Measurements from ENCODE around the gene PRMT9. TPM values are rescaled to one million over a fixed set of nuclear protein-coding genes. Genes with fewer than 3 reads are reported as not detected.

PRMT9 gene
- total RNA-seq, 4 donors from 2014 or later: 5.9 to 11.1 (median 6.9) TPM

DNA sequence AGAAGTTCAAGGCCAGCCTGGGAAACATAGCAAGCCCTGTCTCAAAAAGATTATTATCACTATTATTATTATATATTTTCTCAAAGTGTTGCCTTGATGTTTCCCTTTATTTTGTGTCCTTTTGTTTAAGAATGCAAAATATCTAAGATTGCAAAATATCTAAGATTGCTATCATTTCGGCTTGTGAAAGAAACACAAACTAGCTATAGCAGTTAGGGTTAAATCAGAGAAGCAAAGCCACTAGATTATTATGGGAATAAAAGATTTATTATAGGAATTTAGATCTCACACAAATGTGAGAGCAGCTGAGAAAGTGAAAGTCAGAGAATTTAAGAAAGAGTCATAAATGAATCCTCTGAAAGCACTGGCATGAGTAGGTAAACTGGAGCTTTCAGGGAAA is 84.8 kb downstream of the PRMT9 start:
- TF ChIP-seq POLR2A (IDR thresholded peaks at IDR 0.05): no peak
- TF ChIP-seq EP300 (IDR thresholded peaks at IDR 0.05): no peak
- TF ChIP-seq, protein P1, sequence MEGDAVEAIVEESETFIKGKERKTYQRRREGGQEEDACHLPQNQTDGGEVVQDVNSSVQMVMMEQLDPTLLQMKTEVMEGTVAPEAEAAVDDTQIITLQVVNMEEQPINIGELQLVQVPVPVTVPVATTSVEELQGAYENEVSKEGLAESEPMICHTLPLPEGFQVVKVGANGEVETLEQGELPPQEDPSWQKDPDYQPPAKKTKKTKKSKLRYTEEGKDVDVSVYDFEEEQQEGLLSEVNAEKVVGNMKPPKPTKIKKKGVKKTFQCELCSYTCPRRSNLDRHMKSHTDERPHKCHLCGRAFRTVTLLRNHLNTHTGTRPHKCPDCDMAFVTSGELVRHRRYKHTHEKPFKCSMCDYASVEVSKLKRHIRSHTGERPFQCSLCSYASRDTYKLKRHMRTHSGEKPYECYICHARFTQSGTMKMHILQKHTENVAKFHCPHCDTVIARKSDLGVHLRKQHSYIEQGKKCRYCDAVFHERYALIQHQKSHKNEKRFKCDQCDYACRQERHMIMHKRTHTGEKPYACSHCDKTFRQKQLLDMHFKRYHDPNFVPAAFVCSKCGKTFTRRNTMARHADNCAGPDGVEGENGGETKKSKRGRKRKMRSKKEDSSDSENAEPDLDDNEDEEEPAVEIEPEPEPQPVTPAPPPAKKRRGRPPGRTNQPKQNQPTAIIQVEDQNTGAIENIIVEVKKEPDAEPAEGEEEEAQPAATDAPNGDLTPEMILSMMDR (IDR thresholded peaks at IDR 0.05): no peak
- DNase-seq (ENCODE audit: low spot score in 2 of 2): no peak
- H3K36me3 ChIP-seq: no peaks in the 10 kb centered on the region
- 82 to 88% methylated on average over 1 of the region's 1 CpG for WGBS, 2 donors
- H3K4me1 ChIP-seq: no peaks in the 10 kb centered on the region
- no peak overlapping the region for H3K27ac ChIP-seq
- no peaks in the 10 kb centered on the region for H3K27me3 ChIP-seq
- no peak overlapping the region for H3K4me3 ChIP-seq
- no peaks in the 10 kb centered on the region for H3K9me3 ChIP-seq

DNA sequence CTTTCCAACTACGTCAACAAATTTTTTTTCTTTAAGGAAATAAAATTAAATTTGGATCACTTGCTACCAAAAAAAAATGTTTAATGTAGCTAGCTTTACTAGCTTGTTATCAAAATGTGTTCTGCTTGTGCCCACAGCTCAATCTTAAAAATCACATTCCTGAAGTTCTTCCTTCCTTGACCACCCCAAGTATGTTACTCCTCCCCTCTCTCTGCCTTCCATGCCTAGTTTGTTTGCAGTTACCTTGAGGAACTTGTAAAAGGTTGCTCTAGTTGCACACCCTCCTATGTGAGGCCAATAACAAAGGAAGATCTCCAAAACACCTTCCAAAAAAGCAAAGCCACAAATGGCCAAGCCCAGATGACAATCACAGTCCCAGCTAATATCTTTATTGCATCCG is 86.4 kb downstream of the PRMT9 start:
- H3K27ac ChIP-seq: no peak overlapping the region
- TF ChIP-seq, protein P1 (IDR thresholded peaks at IDR 0.05): no peak
- TF ChIP-seq EP300 (IDR thresholded peaks at IDR 0.05): no peak
- TF ChIP-seq POLR2A (IDR thresholded peaks at IDR 0.05): no peak

GRCh38 chr4:147596981-147597380 is 87.0 kb downstream of the PRMT9 start:
- Histone ChIP-seq H3K36me3 (no peaks in the 10 kb centered on the region), H3K9me3 (no peaks in the 10 kb centered on the region), H3K4me3 (no peak overlapping the region), H3K27me3 (no peaks in the 10 kb centered on the region), H3K4me1 (no peaks in the 10 kb centered on the region), H3K27ac (no peak overlapping the region)
- no peak for DNase-seq (ENCODE audit: low spot score in 2 of 2)
- WGBS, 2 donors: 46 to 57% methylated on average over 1 of the region's 1 CpG
- TF ChIP-seq EP300 (IDR thresholded peaks at IDR 0.05): no peak
- TF ChIP-seq, protein P1 (IDR thresholded peaks at IDR 0.05): no peak
- TF ChIP-seq POLR2A (IDR thresholded peaks at IDR 0.05): no peak

More for the DNA sequence above, 86.4 kb downstream of the PRMT9 start:
- Histone ChIP-seq H3K36me3 (no peaks in the 10 kb centered on the region), H3K27me3 (no peaks in the 10 kb centered on the region), H3K4me3 (no peak overlapping the region), H3K9me3 (no peaks in the 10 kb centered on the region), H3K4me1 (no peaks in the 10 kb centered on the region)
- no peak for DNase-seq (ENCODE audit: low spot score in 2 of 2)
- 74 to 78% methylated on average over 2 of the region's 2 CpGs for WGBS, 2 donors

GRCh38 chr4:147596377-147596776 is 87.6 kb downstream of the PRMT9 start:
- Histone ChIP-seq H3K27me3 (no peaks in the 10 kb centered on the region), H3K36me3 (no peaks in the 10 kb centered on the region), H3K4me1 (no peaks in the 10 kb centered on the region), H3K27ac (no peak overlapping the region), H3K4me3 (no peak overlapping the region), H3K9me3 (no peaks in the 10 kb centered on the region)
- DNase-seq (ENCODE audit: low spot score in 2 of 2): no peak
- 58 to 62% methylated on average over 1 of the region's 1 CpG for WGBS, 2 donors
- TF ChIP-seq EP300 (IDR thresholded peaks at IDR 0.05): no peak
- no peak for TF ChIP-seq POLR2A (IDR thresholded peaks at IDR 0.05)
- TF ChIP-seq, protein P1 (IDR thresholded peaks at IDR 0.05): no peak

DNA sequence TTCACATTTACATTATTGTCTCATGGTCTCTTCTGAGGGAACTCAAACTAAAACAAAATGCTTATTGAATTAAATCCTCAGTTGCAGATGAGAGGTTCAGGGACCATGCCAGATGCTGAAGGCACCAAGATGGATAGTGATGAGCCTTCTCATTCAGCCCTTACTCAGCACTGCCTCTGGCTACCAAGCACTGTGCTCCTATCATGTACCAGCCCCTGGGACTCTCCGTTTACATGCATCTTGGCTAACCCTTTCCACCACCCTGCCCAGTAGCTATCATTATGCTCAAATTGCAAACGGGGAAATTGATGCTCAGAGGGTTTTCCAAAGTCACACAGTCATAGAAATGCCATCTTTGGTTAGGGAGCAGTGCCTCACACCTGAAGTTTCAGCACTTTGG is 89.4 kb downstream of the PRMT9 start:
- DNase-seq (ENCODE audit: low spot score in 2 of 2): no peak
- Histone ChIP-seq H3K27ac (no peak overlapping the region), H3K27me3 (no peaks in the 10 kb centered on the region), H3K9me3 (no peaks in the 10 kb centered on the region), H3K4me1 (peaks cover 0 to 11% (median 2%) of the 10 kb centered on the region in 4 donors), H3K36me3 (no peaks in the 10 kb centered on the region), H3K4me3 (no peak overlapping the region)
- WGBS, 2 donors: 79 to 86% methylated on average over 2 of the region's 2 CpGs
- TF ChIP-seq EP300 (IDR thresholded peaks at IDR 0.05) (no peak), POLR2A (IDR thresholded peaks at IDR 0.05) (no peak)
- TF ChIP-seq, protein P1 (IDR thresholded peaks at IDR 0.05): no peak
